NCI-H446 treated with DMSO at 0.1 percent for 48 hours (cell line): Measurements from ENCODE around the gene ARHGEF37.
"Not testable (repeated sequence)": the region's sequence is repeated elsewhere in the genome, so short reads cannot be mapped to it uniquely, and the experiment has no call there.

Experiments used
- DNase-seq: peaks from one replicate; lab custom pipeline; 2025; lab: John Stamatoyannopoulos, UW

The ARHGEF37 gene

GRCh38 chr5:149648464-149649393, 67.4 kb downstream of the ARHGEF37 start:
- DNase-seq: not testable (repeated sequence)

GRCh38 chr5:149649730-149650129, 68.4 kb downstream of the ARHGEF37 start:
- not testable (repeated sequence) for DNase-seq

GRCh38 chr5:149651686-149652085, 70.4 kb downstream of the ARHGEF37 start:
- no peak for DNase-seq

GRCh38 chr5:149652697-149653096, 71.4 kb downstream of the ARHGEF37 start:
- DNase-seq: no peak

- no peak for DNase-seq
Observed at GRCh38 chr5:149654231-149654630, 72.9 kb downstream of the ARHGEF37 start.

GRCh38 chr5:149654883-149655505, 73.7 kb downstream of the ARHGEF37 start:
- no peak for DNase-seq

- no peak for DNase-seq
Observed at GRCh38 chr5:149656576-149657182, 75.4 kb downstream of the ARHGEF37 start.

- no peak for DNase-seq
Observed at GRCh38 chr5:149657324-149657723, 76.0 kb downstream of the ARHGEF37 start.

- no peak for DNase-seq
Observed at GRCh38 chr5:149658299-149658698, 77.0 kb downstream of the ARHGEF37 start.

- DNase-seq: no peak
Observed at GRCh38 chr5:149664083-149664482, 82.8 kb downstream of the ARHGEF37 start.

- DNase-seq: no peak
Observed at GRCh38 chr5:149664666-149665415, 83.5 kb downstream of the ARHGEF37 start.

GRCh38 chr5:149665416-149666175, 84.3 kb downstream of the ARHGEF37 start:
- no peak for DNase-seq

- DNase-seq: no peak
Observed at GRCh38 chr5:149666212-149666852, 85.0 kb downstream of the ARHGEF37 start.

- no peak for DNase-seq
Observed at GRCh38 chr5:149667084-149667828, 86.0 kb downstream of the ARHGEF37 start.

- no peak for DNase-seq
Observed at GRCh38 chr5:149667829-149668330, 86.6 kb downstream of the ARHGEF37 start.

- not testable (repeated sequence) for DNase-seq
Observed at GRCh38 chr5:149669273-149669672, 88.0 kb downstream of the ARHGEF37 start.

- peak; percentile 71 for DNase-seq
Observed at GRCh38 chr5:149671544-149671943, 90.2 kb downstream of the ARHGEF37 start.

- peak; percentile 13 for DNase-seq
Observed at GRCh38 chr5:149672701-149673476, 91.6 kb downstream of the ARHGEF37 start.

- DNase-seq: no peak
Observed at GRCh38 chr5:149674686-149675085, 93.4 kb downstream of the ARHGEF37 start.
